Neural cell (in vitro differentiated cells): ENCODE measurements around the gene RAPGEF2. TPM values are rescaled to one million over a fixed set of nuclear protein-coding genes. Genes with fewer than 3 reads are reported as not detected.

Source experiments
- H2AFZ ChIP-seq: fragments of 200-600, 300-800 bp; sonication (generic), shearing (Covaris generic); 2 replicates; pipeline ENCODE4 v1.6.0; 2014; ENCODE audit warnings: low read depth, mild to moderate bottlenecking, antibody characterized with exemption, low read length, moderate library complexity
- H3F3A ChIP-seq: fragments of 200-600 bp; shearing (Covaris generic); 2 replicates; pipeline ENCODE4 v1.6.1; 2016; ENCODE audit warnings: mild to moderate bottlenecking, moderate library complexity, mixed read lengths, antibody characterized with exemption, low read length; ENCODE audit not compliant: insufficient read depth, poor library complexity, severe bottlenecking
- H3K27ac ChIP-seq: fragments of 200-600, 300-800 bp; sonication (generic), shearing (Covaris generic); 2 replicates; pipeline ENCODE4 v1.5.1; 2014; ENCODE audit warnings: mild to moderate bottlenecking, low read length, moderate library complexity
- H3K27me3 ChIP-seq: fragments of 300-800, 200-600 bp; sonication (generic), shearing (Covaris generic); 2 replicates; pipeline ENCODE4 v1.6.0; 2014; ENCODE audit warnings: mild to moderate bottlenecking, low read depth, low read length, moderate library complexity; ENCODE audit not compliant: insufficient read depth
- H3K36me3 ChIP-seq: fragments of 300-800, 200-600 bp; sonication (generic), shearing (Covaris generic); 2 replicates; pipeline ENCODE4 v1.5.1; 2014; ENCODE audit warnings: mild to moderate bottlenecking, antibody characterized with exemption, low read length, moderate library complexity; ENCODE audit not compliant: insufficient read depth
- H3K4me2 ChIP-seq: fragments of 300-800, 200-600 bp; sonication (generic), shearing (Covaris generic); 2 replicates; pipeline ENCODE4 v1.6.0; 2014; ENCODE audit warnings: mild to moderate bottlenecking, low read length
- H3K4me3 ChIP-seq: fragments of 300-800, 200-600 bp; sonication (generic), shearing (Covaris generic); 2 replicates; pipeline ENCODE4 v1.5.1; 2014; ENCODE audit warnings: mild to moderate bottlenecking, low read length, moderate library complexity
- H3K79me2 ChIP-seq: fragments of 200-600 bp; shearing (Covaris generic); replicated peaks from 2 replicates; pipeline ENCODE4 v1.6.0; 2014; ENCODE audit warnings: mild to moderate bottlenecking, low read length, moderate library complexity; ENCODE audit not compliant: insufficient read depth
- H3K9ac ChIP-seq: fragments of 300-800, 200-600 bp; sonication (generic), shearing (Covaris generic); 2 replicates; pipeline ENCODE4 v1.6.1; 2016; ENCODE audit warnings: mild to moderate bottlenecking, low read length, mixed read lengths
- H3K9me2 ChIP-seq: fragments of 200-600 bp; shearing (Covaris generic); 2 replicates; pipeline ENCODE4 v1.6.1; 2016; ENCODE audit warnings: mild to moderate bottlenecking, low read length, mixed read lengths; ENCODE audit not compliant: insufficient read depth
- H3K9me3 ChIP-seq: fragments of 200-600, 300-800 bp; sonication (generic), shearing (Covaris generic); 2 replicates; pipeline ENCODE4 v1.6.1; 2016; ENCODE audit warnings: mild to moderate bottlenecking, mixed run types, low read length, moderate library complexity, mixed read lengths
- H4K20me1 ChIP-seq: fragments of 200-600 bp; shearing (Covaris generic); 2 replicates; pipeline ENCODE4 v1.6.1; 2016; ENCODE audit warnings: mild to moderate bottlenecking, mixed run types; ENCODE audit not compliant: insufficient read depth
- CTCF ChIP-seq: fragments of 450-650 bp; IDR thresholded peaks from 2 replicates; pipeline ENCODE4 v1.5.1; 2014; ENCODE audit warnings: antibody characterized with exemption, mild to moderate bottlenecking, moderate library complexity; ENCODE audit not compliant: poor library complexity, severe bottlenecking
- EP300 ChIP-seq: fragments of 450-650 bp; conservative IDR thresholded peaks from 2 replicates; pipeline ENCODE4 v1.6.1; 2014; ENCODE audit warnings: antibody characterized with exemption, mild to moderate bottlenecking, moderate library complexity; ENCODE audit not compliant: poor library complexity, severe bottlenecking
- EZH2 ChIP-seq: fragments of 200-600, 300-800 bp; shearing (Covaris generic), sonication (generic); IDR thresholded peaks from 2 replicates; pipeline ENCODE4 v1.6.1; 2014; ENCODE audit warnings: antibody characterized with exemption, low read length, borderline replicate concordance, mild to moderate bottlenecking; ENCODE audit not compliant: insufficient read depth, poor library complexity, severe bottlenecking
- MXI1 ChIP-seq: fragments of 450-650 bp; conservative IDR thresholded peaks from 2 replicates; pipeline ENCODE4 v1.6.1; 2014; ENCODE audit warnings: antibody characterized with exemption, mild to moderate bottlenecking; ENCODE audit not compliant: poor library complexity, severe bottlenecking
- POLR2AphosphoS5 ChIP-seq: IDR thresholded peaks from 2 replicates; pipeline ENCODE4 v1.6.1; 2012
- RAD21 ChIP-seq: fragments of 450-650 bp; conservative IDR thresholded peaks from 2 replicates; pipeline ENCODE4 v1.6.1; 2014; ENCODE audit warnings: antibody characterized with exemption, mild to moderate bottlenecking, moderate library complexity
- REST ChIP-seq: IDR thresholded peaks from 2 replicates; pipeline ENCODE4 v1.6.1; 2012; ENCODE audit warnings: borderline replicate concordance
- SMC3 ChIP-seq: fragments of 450-650 bp; conservative IDR thresholded peaks from 2 replicates; pipeline ENCODE4 v1.6.1; 2014; ENCODE audit warnings: antibody characterized with exemption, mild to moderate bottlenecking, moderate library complexity; ENCODE audit not compliant: poor library complexity
- TAF1 ChIP-seq: IDR thresholded peaks from 2 replicates; pipeline ENCODE4 v1.6.1; 2012; ENCODE audit warnings: low read depth
- polyA plus RNA-seq: library from polyadenylated mRNA; depleted of rRNA; stranded (reverse); fragments of >200 nt; gene quantifications from 2 replicates; pipeline ENCODE4 v1.2.3, GENCODE V29; 2014

The RAPGEF2 gene
- polyA plus RNA-seq, 1 donor from 2014 or later, result 134 TPM

GRCh38 chr4:159239629-159240028 lies 136.8 kb downstream of the RAPGEF2 start:
- Histone ChIP-seq H2AFZ (no peak overlapping the region), H3K36me3 (no peaks in the 10 kb centered on the region), H3K4me3 (no peak overlapping the region), H3K9me3 (no peaks in the 10 kb centered on the region), H3K9me2 (no peaks in the 10 kb centered on the region), H3K27me3 (no peaks in the 10 kb centered on the region), H3K27ac (no peak overlapping the region), H4K20me1 (peaks cover 4% of the 10 kb centered on the region), H3F3A (no peaks in the 10 kb centered on the region), H3K79me2 (peaks cover 77% of the 10 kb centered on the region), H3K4me2 (no peak overlapping the region), H3K9ac (no peak overlapping the region)
- no peak for TF ChIP-seq TAF1
- no peak for TF ChIP-seq EP300
- TF ChIP-seq EZH2, result no peak
- no peak for TF ChIP-seq RAD21
- TF ChIP-seq SMC3, result no peak
- no peak for TF ChIP-seq CTCF
- no peak for TF ChIP-seq MXI1
- no peak for TF ChIP-seq REST
- TF ChIP-seq POLR2AphosphoS5, result no peak

- Histone ChIP-seq H3K9ac (no peak overlapping the region), H3K9me3 (no peaks in the 10 kb centered on the region), H4K20me1 (peaks cover 4% of the 10 kb centered on the region), H3F3A (no peaks in the 10 kb centered on the region), H3K9me2 (no peaks in the 10 kb centered on the region), H3K27ac (no peak overlapping the region), H3K36me3 (no peaks in the 10 kb centered on the region), H3K27me3 (no peaks in the 10 kb centered on the region), H3K79me2 (peaks cover 78% of the 10 kb centered on the region), H2AFZ (no peak overlapping the region), H3K4me2 (no peak overlapping the region), H3K4me3 (no peak overlapping the region)
- TF ChIP-seq POLR2AphosphoS5, result no peak
- TF ChIP-seq TAF1, result no peak
Observed at GRCh38 chr4:159240046-159240445, 137.2 kb downstream of the RAPGEF2 start.

GRCh38 chr4:159240687-159241086 lies 137.8 kb downstream of the RAPGEF2 start:
- Histone ChIP-seq H3K4me3 (no peak overlapping the region), H3K36me3 (no peaks in the 10 kb centered on the region), H3K9me2 (no peaks in the 10 kb centered on the region), H3K27ac (no peak overlapping the region), H3K9ac (no peak overlapping the region), H2AFZ (no peak overlapping the region), H3F3A (no peaks in the 10 kb centered on the region), H3K27me3 (no peaks in the 10 kb centered on the region), H3K9me3 (no peaks in the 10 kb centered on the region), H3K79me2 (peaks cover 74% of the 10 kb centered on the region), H4K20me1 (peaks cover 4% of the 10 kb centered on the region), H3K4me2 (no peak overlapping the region)
- TF ChIP-seq EP300 (no peak), TAF1 (no peak), EZH2 (no peak), MXI1 (no peak), REST (no peak), CTCF (no peak), SMC3 (no peak), RAD21 (no peak), POLR2AphosphoS5 (no peak)
